Neuronal stem cell (in vitro differentiated cells): ENCODE data around the gene GPANK1.

Source experiments
- DNase-seq: peaks from one replicate; pipeline ENCODE4 v3.0.0-alpha.2; 2013; ENCODE audit warnings: low spot score
- H2AFZ ChIP-seq: one replicate; pipeline ENCODE4 v1.6.1; 2013; ENCODE audit warnings: mild to moderate bottlenecking, low read length, inconsistent platforms
- H2AK5ac ChIP-seq: 2 replicates; pipeline ENCODE4 v1.6.1; 2013; ENCODE audit warnings: low read depth, mild to moderate bottlenecking, inconsistent platforms, low read length, moderate library complexity, mixed read lengths
- H2BK120ac ChIP-seq: 2 replicates; pipeline ENCODE4 v1.6.1; 2013; ENCODE audit warnings: low read depth, mild to moderate bottlenecking, inconsistent platforms, low read length, moderate library complexity, mixed read lengths
- H2BK12ac ChIP-seq: one replicate; pipeline ENCODE4 v1.6.1; 2013; ENCODE audit warnings: low read length, inconsistent platforms
- H2BK15ac ChIP-seq: 2 replicates; pipeline ENCODE4 v1.6.1; 2013; ENCODE audit warnings: mild to moderate bottlenecking, low read length, inconsistent platforms, mixed read lengths
- H2BK5ac ChIP-seq: one replicate; pipeline ENCODE4 v1.6.1; 2013; ENCODE audit warnings: inconsistent platforms, mild to moderate bottlenecking, low read length, moderate library complexity
- H3K14ac ChIP-seq: one replicate; pipeline ENCODE4 v1.6.1; 2013; ENCODE audit warnings: low read length, inconsistent platforms
- H3K18ac ChIP-seq: 2 replicates; pipeline ENCODE4 v1.6.1; 2013; ENCODE audit warnings: low read length, inconsistent platforms
- H3K23ac ChIP-seq: 2 replicates; pipeline ENCODE4 v1.6.1; 2013; ENCODE audit warnings: low read depth, mild to moderate bottlenecking, mixed read lengths, low read length, inconsistent platforms; ENCODE audit not compliant: poor library complexity
- H3K27ac ChIP-seq: replicated peaks from 3 replicates; pipeline ENCODE4 v1.5.1; 2013; ENCODE audit warnings: low read length, inconsistent platforms
- H3K27me3 ChIP-seq, 3 experiments: 2 replicates each; pipeline ENCODE4 v1.6.1; 2013; ENCODE audit warnings: low read length in 3 of 3, mild to moderate bottlenecking in 2 of 3, inconsistent platforms in 1 of 3, low read depth in 1 of 3, mixed read lengths in 1 of 3, moderate library complexity in 1 of 3; ENCODE audit not compliant: control insufficient read depth in 3 of 3, insufficient read depth in 3 of 3
- H3K36me3 ChIP-seq, 2 donors: replicated peaks in 1 of 2; 2 replicates each; pipeline ENCODE4 v1.6.1; 2013; ENCODE audit warnings: low read length in 2 of 2; ENCODE audit not compliant: control insufficient read depth in 2 of 2, insufficient read depth in 2 of 2
- H3K4ac ChIP-seq: 2 replicates; pipeline ENCODE4 v1.6.1; 2013; ENCODE audit warnings: inconsistent platforms, mild to moderate bottlenecking, low read length, moderate library complexity
- H3K4me1 ChIP-seq, 2 donors: 1 replicate in 1 of 2; 2 replicates in 1 of 2; pipeline ENCODE4 v1.6.1; 2013; ENCODE audit warnings: low read length in 2 of 2, low read depth in 1 of 2; ENCODE audit not compliant: control insufficient read depth in 2 of 2, insufficient read depth in 1 of 2
- H3K4me2 ChIP-seq: one replicate; pipeline ENCODE4 v1.6.1; 2013; ENCODE audit warnings: mild to moderate bottlenecking, low read length, inconsistent platforms; ENCODE audit not compliant: insufficient read depth, poor library complexity, severe bottlenecking
- H3K4me3 ChIP-seq, 2 donors: 2 replicates each; pipeline ENCODE4 v1.5.1; 2013; ENCODE audit warnings: low read length in 2 of 2, mild to moderate bottlenecking in 2 of 2, inconsistent platforms in 1 of 2, moderate library complexity in 1 of 2
- H3K79me1 ChIP-seq: one replicate; pipeline ENCODE4 v1.6.1; 2013; ENCODE audit warnings: low read depth, mild to moderate bottlenecking, inconsistent platforms, low read length, moderate library complexity
- H3K9ac ChIP-seq: one replicate; pipeline ENCODE4 v1.6.1; 2013; ENCODE audit warnings: mild to moderate bottlenecking, low read depth, low read length, inconsistent platforms; ENCODE audit not compliant: poor library complexity
- H3K9me3 ChIP-seq, 2 donors: replicated peaks in 1 of 2; 2 replicates each; pipeline versions ENCODE3 to v1.6.1; 2013; ENCODE audit warnings: low read length in 2 of 2, mild to moderate bottlenecking in 2 of 2, inconsistent platforms in 1 of 2, low read depth in 1 of 2, mixed read lengths in 1 of 2, moderate library complexity in 1 of 2; ENCODE audit not compliant: control insufficient read depth in 2 of 2, insufficient read depth in 1 of 2
- H4K8ac ChIP-seq: one replicate; pipeline ENCODE4 v1.6.1; 2013; ENCODE audit warnings: low read depth, mild to moderate bottlenecking, inconsistent platforms, low read length, moderate library complexity
- H4K91ac ChIP-seq: one replicate; pipeline ENCODE4 v1.6.1; 2013; ENCODE audit warnings: low read length, low read depth, mild to moderate bottlenecking, inconsistent platforms; ENCODE audit not compliant: poor library complexity
- WGBS, 2 donors: extraction: QIAGEN DNeasy Blood & Tissue Kit; methylation state at CpG; one replicate each; pipeline ENCODE4 v1.1.7; 2013; ENCODE audit warnings: missing lambda C conversion rate in 2 of 2, mixed read lengths in 1 of 2; ENCODE audit not compliant: insufficient read length in 2 of 2, insufficient replicate concordance in 1 of 2; ENCODE audit errors: extremely low coverage in 2 of 2; 5-methylcytosine and 5-hydroxymethylcytosine counted together

GPANK1 gene

GRCh38 chr6:31681135-31681671 lies 16.4 kb upstream of the GPANK1 start:
- Histone ChIP-seq H3K4me2 (peak overlapping the region; percentile 87), H3K23ac (no peak overlapping the region), H2AFZ (no peak overlapping the region), H2AK5ac (peak overlapping the region; percentile 47), H3K4ac (no peak overlapping the region), H3K27me3 (peaks cover 0 to 16% (median 7%) of the 10 kb centered on the region in 3 experiments), H4K8ac (no peak overlapping the region), H3K79me1 (no peaks in the 10 kb centered on the region), H3K9me3 (no peaks in the 10 kb centered on the region), H3K4me1 (peaks cover 4 to 9% of the 10 kb centered on the region in 2 donors), H3K27ac (no peak overlapping the region), H2BK120ac (no peak overlapping the region), H3K18ac (peak overlapping the region; percentile 88), H3K4me3 (peak overlapping the region in 1 of 2 donors; percentile 73), H4K91ac (no peak overlapping the region), H2BK15ac (peak overlapping the region; percentile 15), H3K14ac (peak overlapping the region; percentile 44), H2BK12ac (no peak overlapping the region), H2BK5ac (peak overlapping the region; percentile 63), H3K9ac (peak overlapping the region; percentile 91), H3K36me3 (peaks cover 0 to 33% of the 10 kb centered on the region in 2 donors)
- no CpG with 5 or more reads among the region's 40 CpGs for WGBS, 2 donors
- DNase-seq: no peak

- H3K4me3 ChIP-seq: peak within 1 kb of the TSS in 1 of 2 donors; percentile 73
- peak within 1 kb of the TSS; percentile 44 for H3K14ac ChIP-seq
- no peaks in the 10 kb centered on the region for H3K9me3 ChIP-seq
- H3K27ac ChIP-seq: no peak within 1 kb of the TSS
- H4K91ac ChIP-seq: no peak within 1 kb of the TSS
- peaks cover 0 to 16% (median 7%) of the 10 kb centered on the region in 3 experiments for H3K27me3 ChIP-seq
- peak within 1 kb of the TSS; percentile 47 for H2AK5ac ChIP-seq
- H2BK12ac ChIP-seq: no peak within 1 kb of the TSS
- peak within 1 kb of the TSS; percentile 69 for H2AFZ ChIP-seq
- H3K79me1 ChIP-seq: no peaks in the 10 kb centered on the region
- peaks cover 4 to 9% of the 10 kb centered on the region in 2 donors for H3K4me1 ChIP-seq
- H3K18ac ChIP-seq: peak within 1 kb of the TSS; percentile 88
- peak within 1 kb of the TSS; percentile 57 for H3K23ac ChIP-seq
- H3K4ac ChIP-seq: no peak within 1 kb of the TSS
- peak within 1 kb of the TSS; percentile 87 for H3K4me2 ChIP-seq
- no peak within 1 kb of the TSS for H2BK120ac ChIP-seq
- peak; percentile 56 for DNase-seq
- H3K36me3 ChIP-seq: peaks cover 0 to 27% of the 10 kb centered on the region in 2 donors
- peak within 1 kb of the TSS; percentile 15 for H2BK15ac ChIP-seq
- H3K9ac ChIP-seq: peak within 1 kb of the TSS; percentile 91
- no peak within 1 kb of the TSS for H4K8ac ChIP-seq
- peak within 1 kb of the TSS; percentile 63 for H2BK5ac ChIP-seq
- no CpG with 5 or more reads among the region's 17 CpGs for WGBS, 2 donors
Observed at GRCh38 chr6:31680226-31681134, 15.7 kb upstream of the GPANK1 start, which contains the start of gene LY6G5C. TSS of gene LY6G5C (minus strand) at chr6:31681067. CDS start at chr6:31680373, 694 bp downstream.

GRCh38 chr6:31677955-31678354 lies 13.2 kb upstream of the GPANK1 start:
- Histone ChIP-seq H2BK120ac (no peak overlapping the region), H3K23ac (no peak overlapping the region), H3K18ac (no peak overlapping the region), H2BK5ac (no peak overlapping the region), H3K79me1 (no peaks in the 10 kb centered on the region), H3K4me1 (peaks cover 2 to 4% of the 10 kb centered on the region in 2 donors), H3K27ac (no peak overlapping the region), H2AK5ac (no peak overlapping the region), H3K9ac (no peak overlapping the region), H4K91ac (no peak overlapping the region), H2BK12ac (no peak overlapping the region), H3K27me3 (peaks cover 0 to 16% (median 7%) of the 10 kb centered on the region in 3 experiments), H2BK15ac (no peak overlapping the region), H3K4me2 (no peak overlapping the region), H3K4ac (no peak overlapping the region), H3K36me3 (peaks cover 2 to 16% of the 10 kb centered on the region in 2 donors), H2AFZ (no peak overlapping the region), H3K4me3 (no peak overlapping the region), H3K14ac (no peak overlapping the region), H4K8ac (no peak overlapping the region), H3K9me3 (no peaks in the 10 kb centered on the region)
- WGBS, 2 donors: no CpG with 5 or more reads among the region's 8 CpGs
- DNase-seq: no peak

GRCh38 chr6:31676904-31677303 lies 12.1 kb upstream of the GPANK1 start:
- Histone ChIP-seq H2AK5ac (no peak overlapping the region), H3K14ac (no peak overlapping the region), H3K27me3 (peaks cover 0 to 14% (median 6%) of the 10 kb centered on the region in 3 experiments), H3K18ac (no peak overlapping the region), H2BK5ac (no peak overlapping the region), H4K91ac (no peak overlapping the region), H3K27ac (no peak overlapping the region), H3K23ac (no peak overlapping the region), H3K9ac (no peak overlapping the region), H3K4ac (no peak overlapping the region), H3K9me3 (no peaks in the 10 kb centered on the region), H3K4me3 (no peak overlapping the region), H2AFZ (no peak overlapping the region), H3K4me1 (peaks cover 2 to 4% of the 10 kb centered on the region in 2 donors), H2BK120ac (no peak overlapping the region), H4K8ac (no peak overlapping the region), H2BK15ac (no peak overlapping the region), H3K79me1 (no peaks in the 10 kb centered on the region), H2BK12ac (no peak overlapping the region), H3K4me2 (no peak overlapping the region), H3K36me3 (peaks cover 8 to 22% of the 10 kb centered on the region in 2 donors)
- WGBS, 2 donors: no CpG with 5 or more reads among the region's 6 CpGs
- DNase-seq: no peak
